Prostate gland (tissue), 2 donors: Measurements from ENCODE around the gene KRT71. TPM values are rescaled to one million over a fixed set of nuclear protein-coding genes. Genes with fewer than 3 reads are reported as not detected.

Experiments
- DNase-seq: peaks from one replicate; pipeline ENCODE4 v3.0.0-alpha.2; 2019; ENCODE audit warnings: low spot score
- H3K27ac ChIP-seq, 2 donors: fragments of 200-600 bp; sonication (generic); 2 replicates each; pipeline ENCODE4 v1.5.1; 2017 to 2019
- H3K27me3 ChIP-seq: fragments of 200-600 bp; sonication (generic); replicated peaks from 2 replicates; pipeline ENCODE4 v1.5.1; 2019; ENCODE audit not compliant: insufficient read depth
- H3K36me3 ChIP-seq, 2 donors: fragments of 200-600 bp; sonication (generic); 1 replicate in 1 of 2; 2 replicates in 1 of 2; pipeline versions ENCODE4 v1.5.1 to v1.8.1; 2017 to 2019
- H3K4me1 ChIP-seq: fragments of 200-600 bp; sonication (generic); replicated peaks from 2 replicates; pipeline ENCODE4 v1.5.1; 2019
- H3K4me3 ChIP-seq, 2 donors: fragments of 200-600 bp; sonication (generic); 2 replicates each; pipeline ENCODE4 v1.5.1; 2017 to 2019
- H3K9me3 ChIP-seq: fragments of 200-600 bp; sonication (generic); 2 replicates; pipeline ENCODE4 v1.5.1; 2017
- CTCF ChIP-seq, 4 experiments: fragments of 200-600 bp in 2 of 4; fragments of 450-650 bp in 2 of 4; sonication (generic) in 2 of 4; IDR thresholded peaks; 1 replicate in 3 of 4; 2 replicates in 1 of 4; pipeline ENCODE4 v1.5.1; 2016 to 2019; ENCODE audit warnings: antibody characterized with exemption in 4 of 4, mild to moderate bottlenecking in 2 of 4, moderate library complexity in 2 of 4
- POLR2A ChIP-seq: fragments of 450-650 bp; IDR thresholded peaks from one replicate; pipeline ENCODE4 v1.6.1; 2016; ENCODE audit warnings: antibody characterized with exemption, mild to moderate bottlenecking
- POLR2AphosphoS5 ChIP-seq: sonication (generic); formaldehyde crosslinking; IDR thresholded peaks from one replicate; pipeline ENCODE4 v1.6.1; 2017; ENCODE audit warnings: antibody characterized with exemption
- WGBS: methylation state at CpG from one replicate; pipeline ENCODE4 v1.1.5; 2018; 5-methylcytosine and 5-hydroxymethylcytosine counted together
- intact Hi-C: fragments of 100-400 bp; cut with DNase I; formaldehyde crosslinking; loops from one replicate; pipeline ENCODE4 v1.14.2; 2022
- total RNA-seq, 2 donors: library from RNA; depleted of rRNA; stranded (reverse); fragments of >200 nt; gene quantifications; one replicate each; pipeline ENCODE4 v1.1.0, GENCODE V29; 2016

Gene KRT71
- total RNA-seq, 2 donors from 2014 or later, result not detected

GRCh38 chr12:52587563-52587962 is 34.6 kb upstream of the KRT71 start:
- intact Hi-C loops, result loop anchor here (10.0 kb wide), 1 partner anchor 377 kb away; no protein-coding TSS in a partner anchor
- Histone ChIP-seq H3K27me3 (no peaks in the 10 kb centered on the region), H3K4me3 (no peak overlapping the region), H3K27ac (no peak overlapping the region), H3K9me3 (no peaks in the 10 kb centered on the region), H3K4me1 (no peaks in the 10 kb centered on the region), H3K36me3 (no peaks in the 10 kb centered on the region)
- 95% methylated on average over 17 of the region's 17 CpGs for WGBS
- DNase-seq, result no peak
- TF ChIP-seq POLR2A, result no peak
- no peak for TF ChIP-seq CTCF (IDR thresholded peaks at IDR 0.05)
- no peak for TF ChIP-seq POLR2AphosphoS5

- DNase-seq, result no peak
- no peaks in the 10 kb centered on the region for H3K36me3 ChIP-seq
- 83% methylated on average over 9 of the region's 9 CpGs for WGBS
- H3K27ac ChIP-seq, result no peak overlapping the region
- H3K9me3 ChIP-seq, result no peaks in the 10 kb centered on the region
- no peak for TF ChIP-seq POLR2A
- TF ChIP-seq CTCF (IDR thresholded peaks at IDR 0.05), result no peak
- no peak for TF ChIP-seq POLR2AphosphoS5
- H3K4me3 ChIP-seq, result no peak overlapping the region
- H3K4me1 ChIP-seq, result no peaks in the 10 kb centered on the region
- intact Hi-C loops, result loop anchor here (10.0 kb wide), 1 partner anchor 379 kb away; no protein-coding TSS in a partner anchor
- H3K27me3 ChIP-seq, result no peaks in the 10 kb centered on the region
Observed at GRCh38 chr12:52585946-52586345, 33.0 kb upstream of the KRT71 start.

GRCh38 chr12:52585066-52585465 is 32.1 kb upstream of the KRT71 start:
- WGBS, result 89% methylated on average over 3 of the region's 3 CpGs
- no peaks in the 10 kb centered on the region for H3K36me3 ChIP-seq
- intact Hi-C loops, result loop anchor here (10.0 kb wide), 1 partner anchor 380 kb away; no protein-coding TSS in a partner anchor
- TF ChIP-seq CTCF (IDR thresholded peaks at IDR 0.05), result no peak
- no peak for TF ChIP-seq POLR2AphosphoS5
- TF ChIP-seq POLR2A, result no peak
- H3K4me3 ChIP-seq, result no peak overlapping the region
- no peaks in the 10 kb centered on the region for H3K9me3 ChIP-seq
- no peak overlapping the region for H3K27ac ChIP-seq
- DNase-seq, result no peak
- H3K4me1 ChIP-seq, result no peaks in the 10 kb centered on the region
- no peaks in the 10 kb centered on the region for H3K27me3 ChIP-seq

GRCh38 chr12:52584156-52584682 is 31.3 kb upstream of the KRT71 start:
- Histone ChIP-seq H3K9me3 (no peaks in the 10 kb centered on the region), H3K4me1 (no peaks in the 10 kb centered on the region), H3K4me3 (no peak overlapping the region), H3K27me3 (no peaks in the 10 kb centered on the region), H3K27ac (no peak overlapping the region), H3K36me3 (no peaks in the 10 kb centered on the region)
- DNase-seq, result no peak
- TF ChIP-seq POLR2AphosphoS5 (no peak), POLR2A (no peak), CTCF (IDR thresholded peaks at IDR 0.05) (no peak)
- WGBS, result 95% methylated on average over 9 of the region's 9 CpGs
- intact Hi-C loops, result loop anchor here (5.0 to 10.0 kb wide), 3 partner anchors 212 to 427 kb away; no protein-coding TSS in a partner anchor

GRCh38 chr12:52582971-52583456 is 30.1 kb upstream of the KRT71 start:
- TF ChIP-seq POLR2AphosphoS5 (peak; percentile 51), CTCF (IDR thresholded peaks at IDR 0.05) (peak; percentile 41 to 92 (median 78)), POLR2A (no peak)
- Histone ChIP-seq H3K4me3 (no peak overlapping the region), H3K27me3 (no peaks in the 10 kb centered on the region), H3K9me3 (no peaks in the 10 kb centered on the region), H3K4me1 (no peaks in the 10 kb centered on the region), H3K27ac (no peak overlapping the region), H3K36me3 (no peaks in the 10 kb centered on the region)
- WGBS, result 10% methylated on average over 7 of the region's 7 CpGs
- intact Hi-C loops, result loop anchor here (2.0 to 10.0 kb wide), 4 partner anchors 211 to 426 kb away; no protein-coding TSS in a partner anchor
- peak; percentile 72 for DNase-seq
